HG03442 (cell line): ENCODE measurements around the gene PTPN11.
"Not testable (repeated sequence)": the region's sequence is repeated elsewhere in the genome, so short reads cannot be mapped to it uniquely, and the experiment has no call there.

Experiments
- ATAC-seq: cut with Tn5 transposase; IDR thresholded peaks from one replicate; pipeline ENCODE4 v1.9.1; 2021; ENCODE audit warnings: mild to moderate bottlenecking, moderate library complexity; ENCODE audit not compliant: unreplicated experiment

PTPN11 gene

GRCh38 chr12:112409064-112409905 lies 9.5 kb upstream of the PTPN11 start, which contains the start of gene RPL6:
TSS of gene RPL6 (minus strand) at chr12:112409605. CDS start at chr12:112408656, 949 bp downstream.
- ATAC-seq, result peak; percentile 82

- no peak for ATAC-seq
Observed at GRCh38 chr12:112409906-112410244, 8.9 kb upstream of the PTPN11 start.

GRCh38 chr12:112413855-112414625 lies 4.7 kb upstream of the PTPN11 start:
- ATAC-seq, result no peak

- not testable (repeated sequence) for ATAC-seq
Observed at GRCh38 chr12:112415457-112415856, 3.3 kb upstream of the PTPN11 start.

GRCh38 chr12:112418273-112418607 lies 507 bp upstream of the PTPN11 start:
- ATAC-seq, result no peak

- ATAC-seq, result peak; percentile 31
Observed at GRCh38 chr12:112419297-112420133, 768 bp downstream of the PTPN11 start.

- no peak for ATAC-seq
Observed at GRCh38 chr12:112420740-112421139, 2.0 kb downstream of the PTPN11 start.

- no peak for ATAC-seq
Observed at GRCh38 chr12:112421363-112421762, 2.6 kb downstream of the PTPN11 start.

- ATAC-seq, result no peak
Observed at GRCh38 chr12:112422531-112422930, 3.8 kb downstream of the PTPN11 start.

- ATAC-seq, result no peak
Observed at GRCh38 chr12:112424126-112424525, 5.4 kb downstream of the PTPN11 start.

- ATAC-seq, result no peak
Observed at GRCh38 chr12:112425582-112426382, 7.0 kb downstream of the PTPN11 start.

GRCh38 chr12:112427760-112428159 lies 9.0 kb downstream of the PTPN11 start:
- no peak for ATAC-seq

GRCh38 chr12:112430929-112431328 lies 12.2 kb downstream of the PTPN11 start:
- ATAC-seq, result no peak

GRCh38 chr12:112431965-112432364 lies 13.2 kb downstream of the PTPN11 start:
- no peak for ATAC-seq

GRCh38 chr12:112433551-112433950 lies 14.8 kb downstream of the PTPN11 start:
- ATAC-seq, result no peak

GRCh38 chr12:112438645-112439044 lies 19.9 kb downstream of the PTPN11 start:
- ATAC-seq, result not testable (repeated sequence)

- no peak for ATAC-seq
Observed at GRCh38 chr12:112439769-112440168, 21.0 kb downstream of the PTPN11 start.

GRCh38 chr12:112440653-112441052 lies 21.9 kb downstream of the PTPN11 start:
- not testable (repeated sequence) for ATAC-seq

GRCh38 chr12:112443916-112444315 lies 25.2 kb downstream of the PTPN11 start:
- ATAC-seq, result no peak

- ATAC-seq, result no peak
Observed at GRCh38 chr12:112446008-112446725, 27.4 kb downstream of the PTPN11 start.
